A673 (cell line): ENCODE data around the gene FSD1L. TPM values are rescaled to one million over a fixed set of nuclear protein-coding genes. Genes with fewer than 3 reads are reported as not detected.

Source experiments
- BruUV-seq: library from RNA; stranded (reverse); fragments of 400-500 nt; replicated peaks from 2 replicates; lab custom pipeline; 2021; lab: Mats Ljungman, UMichigan
- CTCF ChIA-PET: fragments of 300-600 bp; sonication (Branson Sonifier 250); formaldehyde crosslinking; loops from one replicate; lab custom pipeline; 2022; ENCODE audit warnings: antibody characterized with exemption; lab: Charles Lee
- POLR2A ChIA-PET: fragments of 300-600 bp; sonication (Branson Sonifier 250); formaldehyde crosslinking; loops from one replicate; lab custom pipeline; 2022; ENCODE audit warnings: antibody characterized with exemption; ENCODE audit not compliant: low non-redundant PET; lab: Charles Lee
- DNase-seq: peaks from one replicate; pipeline ENCODE4 v3.0.0-alpha.2; 2015; ENCODE audit warnings: low spot score
- H3K27ac ChIP-seq: fragments of 200-600 bp; sonication (generic); 2 replicates; pipeline ENCODE4 v1.5.1; 2016; ENCODE audit warnings: mixed run types, low read depth, mild to moderate bottlenecking, mixed read lengths, antibody characterized with exemption, low read length; ENCODE audit not compliant: poor library complexity, severe bottlenecking
- H3K27me3 ChIP-seq: fragments of 200-600 bp; sonication (generic); replicated peaks from 2 replicates; pipeline ENCODE4 v1.6.1; 2017; ENCODE audit warnings: mixed run types, low read depth, mild to moderate bottlenecking, mixed read lengths, antibody characterized with exemption, low read length; ENCODE audit not compliant: insufficient read depth, poor library complexity
- H3K36me3 ChIP-seq: fragments of 200-600 bp; sonication (generic); 2 replicates; pipeline ENCODE4 v1.6.1; 2016; ENCODE audit warnings: mixed run types, mild to moderate bottlenecking, mixed read lengths, antibody characterized with exemption, low read length; ENCODE audit not compliant: insufficient read depth, poor library complexity, severe bottlenecking
- H3K4me1 ChIP-seq: fragments of 200-600 bp; sonication (generic); 2 replicates; pipeline ENCODE4 v1.6.1; 2017; ENCODE audit warnings: mixed run types, mild to moderate bottlenecking, mixed read lengths, antibody characterized with exemption, low read length; ENCODE audit not compliant: insufficient read depth, poor library complexity, severe bottlenecking
- H3K4me3 ChIP-seq: fragments of 200-600 bp; sonication (generic); 2 replicates; pipeline ENCODE4 v1.5.1; 2016; ENCODE audit warnings: low read depth, mixed run types, mild to moderate bottlenecking, mixed read lengths, low read length; ENCODE audit not compliant: poor library complexity, severe bottlenecking
- H3K9me3 ChIP-seq: fragments of 200-600 bp; sonication (generic); 2 replicates; pipeline ENCODE4 v1.6.1; 2016; ENCODE audit warnings: mixed run types, low read depth, mild to moderate bottlenecking, mixed read lengths, antibody characterized with exemption, low read length; ENCODE audit not compliant: poor library complexity, severe bottlenecking
- CTCF ChIP-seq: fragments of 300-800, 200-600 bp; sonication (generic); conservative IDR thresholded peaks from 2 replicates; pipeline ENCODE4 v1.5.1; 2017; ENCODE audit warnings: low read depth, mild to moderate bottlenecking, antibody characterized with exemption, low read length, moderate library complexity, mixed read lengths
- EZH2 ChIP-seq: fragments of 200-600 bp; sonication (generic); IDR thresholded peaks from 2 replicates; pipeline ENCODE4 v1.6.1; 2017; ENCODE audit warnings: borderline replicate concordance, low read depth, mild to moderate bottlenecking, mixed read lengths, antibody characterized with exemption, low read length; ENCODE audit not compliant: poor library complexity, severe bottlenecking
- intact Hi-C: fragments of 100-400 bp; cut with micrococcal nuclease; formaldehyde crosslinking; loops from one replicate; pipeline ENCODE4 v1.10.0; 2022; ENCODE audit not compliant: unreplicated experiment
- total RNA-seq: library from RNA; stranded (reverse); gene quantifications from 2 replicates; pipeline ENCODE4 v1.2.3, GENCODE V29; 2021

Gene FSD1L
- total RNA-seq, 1 experiment from 2014 or later: 9.8 TPM

GRCh38 chr9:105507096-105507790, 59.4 kb downstream of the FSD1L start:
- TF ChIP-seq CTCF: no peak
- no peak for TF ChIP-seq EZH2

GRCh38 chr9:105508530-105508929, 60.7 kb downstream of the FSD1L start:
- Histone ChIP-seq H3K27me3 (no peaks in the 10 kb centered on the region), H3K36me3 (peaks cover 10% of the 10 kb centered on the region), H3K9me3 (no peaks in the 10 kb centered on the region), H3K27ac (no peak overlapping the region), H3K4me1 (no peaks in the 10 kb centered on the region), H3K4me3 (no peak overlapping the region)
- ChIA-PET POLR2A (no interaction called here), CTCF (no interaction called here)
- TF ChIP-seq CTCF (no peak), EZH2 (no peak)
- BruUV-seq: no TSS peak
- intact Hi-C loops: loop anchor here (10.0 kb wide), 1 partner anchor 56 kb away; no protein-coding TSS in a partner anchor
- no peak for DNase-seq

More at GRCh38 chr9:105507096-105507790, 59.4 kb downstream of the FSD1L start:
- no peaks in the 10 kb centered on the region for H3K4me1 ChIP-seq
- no peak overlapping the region for H3K27ac ChIP-seq
- H3K9me3 ChIP-seq: no peaks in the 10 kb centered on the region
- intact Hi-C loops: loop anchor here (10.0 kb wide), 1 partner anchor 58 kb away; no protein-coding TSS in a partner anchor
- ChIA-PET CTCF (no interaction called here), POLR2A (no interaction called here)
- no TSS peak for BruUV-seq
- no peak overlapping the region for H3K4me3 ChIP-seq
- H3K27me3 ChIP-seq: no peaks in the 10 kb centered on the region
- DNase-seq: no peak
- peaks cover 6% of the 10 kb centered on the region for H3K36me3 ChIP-seq

GRCh38 chr9:105510024-105510423, 62.2 kb downstream of the FSD1L start:
- H3K4me3 ChIP-seq: no peak overlapping the region
- POLR2A ChIA-PET: no interaction called here
- TF ChIP-seq EZH2: no peak
- TF ChIP-seq CTCF: no peak
- peaks cover 10% of the 10 kb centered on the region for H3K36me3 ChIP-seq
- H3K27me3 ChIP-seq: no peaks in the 10 kb centered on the region
- CTCF ChIA-PET: no interaction called here
- H3K9me3 ChIP-seq: no peaks in the 10 kb centered on the region
- no peaks in the 10 kb centered on the region for H3K4me1 ChIP-seq
- intact Hi-C loops: no loop called here
- BruUV-seq: no TSS peak
- no peak overlapping the region for H3K27ac ChIP-seq
- peak; percentile 27 for DNase-seq
